ENCODE results near the gene LRRIQ4. TPM values are rescaled to one million over a fixed set of nuclear protein-coding genes. Genes with fewer than 3 reads are reported as not detected.

The LRRIQ4 gene
- total RNA-seq, 3 donors from 2014 or later (not counting 1 experiment from before 2014, with no cell fraction given) = not detected

DNA sequence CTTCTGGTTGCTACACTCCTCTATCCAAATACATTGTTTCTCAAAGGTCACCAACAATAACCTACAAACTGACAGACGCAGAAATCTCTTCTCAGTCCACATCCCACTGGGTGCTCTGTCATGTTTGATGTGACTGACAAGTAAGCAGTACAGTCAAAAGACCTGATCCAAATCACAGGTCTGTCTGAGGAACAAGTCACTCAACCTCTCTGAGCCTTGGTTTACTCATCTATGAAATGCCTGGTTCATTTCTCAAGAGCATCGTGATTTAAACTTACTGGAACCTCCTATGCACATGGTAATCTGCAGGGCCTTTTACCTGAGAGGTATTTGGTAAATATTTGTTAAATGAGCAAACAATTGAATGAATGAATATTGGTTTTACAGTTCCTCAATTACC, 51.6 kb downstream of the LRRIQ4 start:
- Histone ChIP-seq H3K4me3 (ENCODE audit: low read length) (no peak overlapping the region), H3K36me3 (ENCODE audit: control insufficient read depth, insufficient read depth, low read length) (no peaks in the 10 kb centered on the region), H3K27ac (ENCODE audit: low read length) (no peak overlapping the region), H3K9me3 (ENCODE audit: control insufficient read depth, insufficient read depth, low read length) (no peaks in the 10 kb centered on the region), H3K27me3 (ENCODE audit: control insufficient read depth, insufficient read depth, low read length) (no peaks in the 10 kb centered on the region), H3K4me1 (ENCODE audit: control insufficient read depth, insufficient read depth, low read length) (peaks cover 5% of the 10 kb centered on the region)
- WGBS (ENCODE audit: insufficient coverage) = 84% methylated on average over 2 of the region's 2 CpGs
- Mint-ChIP-seq H3K36me3 (no peaks in the 10 kb centered on the region), H3K4me1 (peaks cover 0 to 5% of the 10 kb centered on the region in 2 donors), H3K4me3 (no peak overlapping the region), H3K9me3 (no peaks in the 10 kb centered on the region), H3K27me3 (ENCODE audit: low read depth in 2 of 2) (peaks cover 9 to 10% of the 10 kb centered on the region in 2 donors), H3K27ac (no peak overlapping the region)
- DNase-seq (no peak), ATAC-seq (no peak)
- intact Hi-C loops (cut with micrococcal nuclease) = no loop called here
- TF ChIP-seq, protein P1, sequence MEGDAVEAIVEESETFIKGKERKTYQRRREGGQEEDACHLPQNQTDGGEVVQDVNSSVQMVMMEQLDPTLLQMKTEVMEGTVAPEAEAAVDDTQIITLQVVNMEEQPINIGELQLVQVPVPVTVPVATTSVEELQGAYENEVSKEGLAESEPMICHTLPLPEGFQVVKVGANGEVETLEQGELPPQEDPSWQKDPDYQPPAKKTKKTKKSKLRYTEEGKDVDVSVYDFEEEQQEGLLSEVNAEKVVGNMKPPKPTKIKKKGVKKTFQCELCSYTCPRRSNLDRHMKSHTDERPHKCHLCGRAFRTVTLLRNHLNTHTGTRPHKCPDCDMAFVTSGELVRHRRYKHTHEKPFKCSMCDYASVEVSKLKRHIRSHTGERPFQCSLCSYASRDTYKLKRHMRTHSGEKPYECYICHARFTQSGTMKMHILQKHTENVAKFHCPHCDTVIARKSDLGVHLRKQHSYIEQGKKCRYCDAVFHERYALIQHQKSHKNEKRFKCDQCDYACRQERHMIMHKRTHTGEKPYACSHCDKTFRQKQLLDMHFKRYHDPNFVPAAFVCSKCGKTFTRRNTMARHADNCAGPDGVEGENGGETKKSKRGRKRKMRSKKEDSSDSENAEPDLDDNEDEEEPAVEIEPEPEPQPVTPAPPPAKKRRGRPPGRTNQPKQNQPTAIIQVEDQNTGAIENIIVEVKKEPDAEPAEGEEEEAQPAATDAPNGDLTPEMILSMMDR (IDR thresholded peaks at IDR 0.05) = no peak

DNA sequence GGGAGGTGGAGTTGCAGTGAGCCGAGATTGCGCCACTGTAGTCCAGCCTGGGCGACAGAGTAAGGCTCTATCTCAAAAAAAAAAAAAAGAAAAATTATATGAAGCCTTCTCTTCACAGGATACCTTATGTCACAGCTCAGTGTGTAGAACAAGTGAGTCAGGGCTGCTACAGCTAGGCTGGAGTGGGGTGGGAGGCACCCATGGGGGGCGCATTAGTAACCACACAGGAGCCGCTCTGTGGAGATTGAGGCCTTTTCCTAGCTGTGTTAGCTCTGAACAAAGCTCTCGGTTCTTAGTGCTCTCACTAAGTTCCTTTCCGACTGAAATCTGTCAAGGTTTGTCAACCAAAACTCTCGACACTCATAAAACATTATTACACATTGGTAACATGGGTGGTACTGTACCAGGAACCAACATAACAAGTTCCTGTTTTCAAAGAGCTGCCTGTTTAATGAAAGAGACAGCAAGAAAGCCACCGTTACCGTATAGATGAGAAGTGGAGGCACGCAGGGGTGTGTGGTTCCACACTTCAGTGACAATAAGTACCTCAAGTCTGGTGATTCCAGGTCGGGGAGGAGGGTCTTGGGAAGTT, 52.6 kb downstream of the LRRIQ4 start:
- Histone ChIP-seq H3K4me3 (ENCODE audit: low read length) (no peak overlapping the region), H3K36me3 (ENCODE audit: control insufficient read depth, insufficient read depth, low read length) (no peaks in the 10 kb centered on the region), H3K4me1 (ENCODE audit: control insufficient read depth, insufficient read depth, low read length) (peaks cover 5% of the 10 kb centered on the region), H3K9me3 (ENCODE audit: control insufficient read depth, insufficient read depth, low read length) (no peaks in the 10 kb centered on the region), H3K27ac (ENCODE audit: low read length) (no peak overlapping the region), H3K27me3 (ENCODE audit: control insufficient read depth, insufficient read depth, low read length) (no peaks in the 10 kb centered on the region)
- Mint-ChIP-seq H3K9me3 (no peaks in the 10 kb centered on the region), H3K27ac (no peak overlapping the region), H3K4me3 (no peak overlapping the region), H3K4me1 (peaks cover 0 to 5% of the 10 kb centered on the region in 2 donors), H3K27me3 (ENCODE audit: low read depth in 2 of 2) (peaks cover 9 to 11% of the 10 kb centered on the region in 2 donors), H3K36me3 (no peaks in the 10 kb centered on the region)
- DNase-seq (peak in 1 of 2 donors; percentile 29), ATAC-seq (peak in 2 of 3 donors; percentile 32 to 34)
- intact Hi-C loops (cut with micrococcal nuclease) = no loop called here
- TF ChIP-seq, protein P1 (IDR thresholded peaks at IDR 0.05) = no peak
- WGBS (ENCODE audit: insufficient coverage) = 39% methylated on average over 12 of the region's 12 CpGs

DNA sequence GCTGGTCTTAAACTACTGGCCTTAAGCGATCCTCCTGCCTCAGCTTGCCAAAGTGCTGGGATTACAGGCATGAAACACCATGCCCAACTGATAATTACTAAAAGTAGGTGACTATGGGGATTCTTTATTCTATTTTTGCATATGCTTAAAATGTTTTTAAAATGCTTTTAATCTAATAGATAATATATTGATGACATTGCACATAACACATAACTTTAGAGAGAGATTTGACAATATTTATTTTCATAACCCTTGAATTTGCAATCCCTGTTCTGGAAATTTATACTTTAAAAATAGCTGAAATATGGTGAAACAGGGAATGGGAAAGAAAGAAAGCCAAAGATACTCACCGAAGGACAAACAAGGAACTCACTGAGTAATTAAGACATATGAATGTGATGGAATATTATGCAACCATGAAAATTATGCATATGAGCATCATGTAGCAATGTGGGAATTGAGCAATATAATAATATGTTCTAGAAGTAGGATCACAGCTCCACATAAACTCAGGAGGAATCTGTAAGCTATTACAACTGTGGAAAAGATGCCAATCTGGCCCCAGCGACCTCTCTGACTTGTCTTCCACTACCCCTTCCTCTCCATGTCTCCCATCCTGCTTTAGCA, 55.0 kb downstream of the LRRIQ4 start:
- peaks cover 4 to 9% of the 10 kb centered on the region in 2 donors for H3K4me1 Mint-ChIP-seq
- peaks cover 0 to 12% of the 10 kb centered on the region in 2 donors for H3K27me3 Mint-ChIP-seq (ENCODE audit: low read depth in 2 of 2)

More for the DNA sequence above, 55.0 kb downstream of the LRRIQ4 start:
- WGBS (ENCODE audit: insufficient coverage) = 91% methylated on average over 3 of the region's 3 CpGs
- ATAC-seq (no peak), DNase-seq (no peak)
- Histone ChIP-seq H3K27ac (ENCODE audit: low read length) (no peak overlapping the region), H3K4me3 (ENCODE audit: low read length) (no peak overlapping the region), H3K27me3 (ENCODE audit: control insufficient read depth, insufficient read depth, low read length) (no peaks in the 10 kb centered on the region), H3K36me3 (ENCODE audit: control insufficient read depth, insufficient read depth, low read length) (no peaks in the 10 kb centered on the region), H3K4me1 (ENCODE audit: control insufficient read depth, insufficient read depth, low read length) (peaks cover 5% of the 10 kb centered on the region), H3K9me3 (ENCODE audit: control insufficient read depth, insufficient read depth, low read length) (no peaks in the 10 kb centered on the region)
- Mint-ChIP-seq H3K36me3 (no peaks in the 10 kb centered on the region), H3K27ac (no peak overlapping the region), H3K9me3 (no peaks in the 10 kb centered on the region), H3K4me3 (no peak overlapping the region)
- TF ChIP-seq, protein P1 (IDR thresholded peaks at IDR 0.05) = no peak
- intact Hi-C loops (cut with micrococcal nuclease) = no loop called here
